LHCN-M2 (cell line): Measurements from ENCODE around the gene SKAP1. TPM values are rescaled to one million over a fixed set of nuclear protein-coding genes. Genes with fewer than 3 reads are reported as not detected.
A peak's percentile ranks its signal among the peaks of the same experiment; 100 is the strongest.

Experiments
- DNase-seq: peaks from one replicate; pipeline ENCODE4 v3.0.0-alpha.2; 2012; ENCODE audit warnings: low read depth
- total RNA-seq: library from RNA; depleted of rRNA; stranded (reverse); fragments of >200 nt; gene quantifications from 2 replicates; pipeline ENCODE4 v1.2.3, GENCODE V29; 2014

Gene SKAP1
- total RNA-seq, 1 experiment from 2014 or later, result 0.17 TPM

- peak; percentile 25 for DNase-seq
These were observed 99.6 kb downstream of the SKAP1 start for GRCh38 chr17:48330421-48330820.

GRCh38 chr17:48328457-48328856 lies 101.6 kb downstream of the SKAP1 start:
- no peak for DNase-seq

- DNase-seq, result no peak
These were observed 103.7 kb downstream of the SKAP1 start for GRCh38 chr17:48326310-48326709.

GRCh38 chr17:48322060-48322459 lies 108.0 kb downstream of the SKAP1 start:
- DNase-seq, result peak; percentile 31

- DNase-seq, result no peak
These were observed 112.3 kb downstream of the SKAP1 start for GRCh38 chr17:48317732-48318131.

- DNase-seq, result no peak
These were observed 115.3 kb downstream of the SKAP1 start for GRCh38 chr17:48314716-48315115.

- no peak for DNase-seq
These were observed 116.8 kb downstream of the SKAP1 start for GRCh38 chr17:48313096-48313755.

- no peak for DNase-seq
These were observed 118.7 kb downstream of the SKAP1 start for GRCh38 chr17:48311324-48311723.

- DNase-seq, result no peak
These were observed 119.2 kb downstream of the SKAP1 start for GRCh38 chr17:48310748-48311213.

- no peak for DNase-seq
These were observed 121.4 kb downstream of the SKAP1 start for GRCh38 chr17:48308581-48308980.

- DNase-seq, result peak; percentile 52
These were observed 122.1 kb downstream of the SKAP1 start for GRCh38 chr17:48307814-48308411.

GRCh38 chr17:48307255-48307654 lies 122.8 kb downstream of the SKAP1 start:
- DNase-seq, result no peak

GRCh38 chr17:48301002-48301401 lies 129.0 kb downstream of the SKAP1 start:
- no peak for DNase-seq

- DNase-seq, result no peak
These were observed 130.3 kb downstream of the SKAP1 start for GRCh38 chr17:48299760-48300159.

GRCh38 chr17:48297825-48298224 lies 132.2 kb downstream of the SKAP1 start:
- DNase-seq, result no peak

GRCh38 chr17:48296453-48296852 lies 133.6 kb downstream of the SKAP1 start:
- DNase-seq, result peak; percentile 74

- DNase-seq, result peak; percentile 52
These were observed 134.4 kb downstream of the SKAP1 start for GRCh38 chr17:48295362-48296288.

GRCh38 chr17:48294806-48295361 lies 135.1 kb downstream of the SKAP1 start:
- no peak for DNase-seq

- DNase-seq, result no peak
These were observed 135.8 kb downstream of the SKAP1 start for GRCh38 chr17:48294020-48294805.

GRCh38 chr17:48293319-48294019 lies 136.5 kb downstream of the SKAP1 start:
- DNase-seq, result peak; percentile 33
